ENCODE data around the gene GBGT1. TPM values are rescaled to one million over a fixed set of nuclear protein-coding genes. Genes with fewer than 3 reads are reported as not detected.

Gene GBGT1
- total and polyA plus RNA-seq, 2 donors (not counting 3 experiments of a cell fraction or from before 2014, with no cell fraction given) = 35.6 to 56.3 TPM

GRCh38 chr9:133148199-133149129 lies 15.2 kb downstream of the GBGT1 start:
- H4K20me1 ChIP-seq (replicated peaks; ENCODE audit: control insufficient read depth, extremely low read depth, insufficient read depth, low read length) = no peaks in the 10 kb centered on the region
- TSS peak; percentile 9 for BruUV-seq (replicated peaks)
- H3K9me3 ChIP-seq (replicated peaks; ENCODE audit: control insufficient read depth, insufficient read depth, low read length) = no peaks in the 10 kb centered on the region
- ChIA-PET CTCF (interaction anchor here (0.6 to 6.2 kb wide), 19 partner anchors 12 to 126 kb away, joined by 3 to 147 read pairs (median 4); partner anchors contain the start of gene GTF3C5), POLR2A (no interaction called here)
- no peaks in the 10 kb centered on the region for H3K36me3 ChIP-seq (ENCODE audit: control insufficient read depth in 2 of 2, extremely low read depth in 1 of 2, insufficient read depth in 2 of 2, low read length in 2 of 2)
- dilution Hi-C loops (cut with MboI; ENCODE audit: extremely low pct_ligation_motif_present, low sequenced_read_pairs) (no loop called here), intact Hi-C loops (cut with micrococcal nuclease) (no loop called here)
- H3K79me2 ChIP-seq (ENCODE audit: control insufficient read depth, insufficient read depth, low read length) = no peaks in the 10 kb centered on the region
- peak overlapping the region; percentile 54 for H3K9ac ChIP-seq (replicated peaks; ENCODE audit: extremely low read depth, insufficient read depth, low read length)
- peak overlapping the region; percentile 25 to 68 (median 49) for H3K4me3 ChIP-seq (replicated peaks in 1 of 3; ENCODE audit: insufficient read depth in 1 of 3, low read depth in 1 of 3, low read length in 3 of 3)
- no peaks in the 10 kb centered on the region for H3K9me1 ChIP-seq (replicated peaks; ENCODE audit: control insufficient read depth, extremely low read depth, insufficient read depth, low read length)
- H3K4me2 ChIP-seq (ENCODE audit: insufficient read depth, low read length) = peak overlapping the region; percentile 67
- TF ChIP-seq CTCF (IDR thresholded peaks at IDR 0.05; ENCODE audit: extremely low read depth in 1 of 2, insufficient read depth in 1 of 2, low read depth in 1 of 2, low read length in 2 of 2) (no peak), POLR2AphosphoS5 (IDR thresholded peaks at IDR 0.05; ENCODE audit: insufficient read depth, low read depth, low read length) (no peak), FOS (IDR thresholded peaks at IDR 0.05; ENCODE audit: borderline replicate concordance, insufficient read depth, low read length) (no peak), MAX (IDR thresholded peaks at IDR 0.05; ENCODE audit: insufficient read depth, insufficient read length) (no peak), EZH2 (IDR thresholded peaks at IDR 0.05; ENCODE audit: borderline replicate concordance, low read depth, low read length, severe bottlenecking) (no peak), POLR2A (IDR thresholded peaks at IDR 0.05; ENCODE audit: low read depth, low read length) (peak; percentile 35)
- H2AFZ ChIP-seq (ENCODE audit: low read depth, low read length) = peak overlapping the region; percentile 3
- H3K27ac ChIP-seq (ENCODE audit: insufficient read depth, low read depth, low read length) = peak overlapping the region; percentile 14
- peaks cover 15% of the 10 kb centered on the region for H3K4me1 ChIP-seq (ENCODE audit: control insufficient read depth, extremely low read depth, insufficient read depth, low read length)
- H3K27me3 ChIP-seq (ENCODE audit: control insufficient read depth in 2 of 2, insufficient read depth in 2 of 2, low read length in 2 of 2) = no peaks in the 10 kb centered on the region
- peak; percentile 47 for DNase-seq (ENCODE audit: low read depth, low spot score)
- peak; percentile 73 for FAIRE-seq

All from endothelial cell of umbilical vein (primary cell).